DOHH2 (cell line): ENCODE results near the gene AMOT.

Experiments used
- H3F3A ChIP-seq: fragments of 200-600 bp; sonication (generic), shearing (Covaris generic); 2 replicates; pipeline ENCODE4 v1.6.0; 2016; ENCODE audit warnings: antibody characterized with exemption, mild to moderate bottlenecking; ENCODE audit not compliant: control insufficient read depth, insufficient read depth
- H3K27ac ChIP-seq: fragments of 200-600 bp; sonication (generic); 2 replicates; pipeline ENCODE4 v1.5.1; 2014; ENCODE audit warnings: low read depth, mild to moderate bottlenecking, low read length, moderate library complexity
- H3K27me3 ChIP-seq: fragments of 200-600 bp; sonication (generic); 2 replicates; pipeline ENCODE4 v1.6.1; 2014; ENCODE audit warnings: mild to moderate bottlenecking, low read length, mixed read lengths; ENCODE audit not compliant: control insufficient read depth
- H3K36me3 ChIP-seq: fragments of 200-600 bp; sonication (generic); 2 replicates; pipeline ENCODE4 v1.6.1; 2014; ENCODE audit warnings: mild to moderate bottlenecking, low read length, moderate library complexity, mixed read lengths; ENCODE audit not compliant: control insufficient read depth
- H3K4me1 ChIP-seq: fragments of 200-600 bp; sonication (generic); 2 replicates; pipeline ENCODE4 v1.6.1; 2014; ENCODE audit warnings: mild to moderate bottlenecking, low read length, mixed read lengths; ENCODE audit not compliant: control insufficient read depth
- H3K4me2 ChIP-seq: fragments of 200-600 bp; sonication (generic); 2 replicates; pipeline ENCODE4 v1.6.0; 2014; ENCODE audit warnings: mild to moderate bottlenecking, low read length, moderate library complexity
- H3K4me3 ChIP-seq: fragments of 200-600 bp; sonication (generic); 2 replicates; pipeline ENCODE4 v1.5.1; 2014; ENCODE audit warnings: mild to moderate bottlenecking, low read length, mixed read lengths
- H3K79me2 ChIP-seq: fragments of 200-600 bp; sonication (generic); 2 replicates; pipeline ENCODE4 v1.6.1; 2014; ENCODE audit warnings: mild to moderate bottlenecking, low read length, mixed read lengths; ENCODE audit not compliant: control insufficient read depth
- H3K9me2 ChIP-seq: fragments of 200-600 bp; sonication (generic); replicated peaks from 2 replicates; pipeline ENCODE4 v1.6.1; 2014; ENCODE audit warnings: mild to moderate bottlenecking, low read length, mixed read lengths; ENCODE audit not compliant: control insufficient read depth
- H3K9me3 ChIP-seq: fragments of 200-600 bp; sonication (generic); 2 replicates; pipeline ENCODE4 v1.6.1; 2014; ENCODE audit warnings: antibody characterized with exemption, low read length, mixed read lengths; ENCODE audit not compliant: control insufficient read depth, insufficient read depth
- H4K20me1 ChIP-seq: fragments of 200-600 bp; sonication (generic); 2 replicates; pipeline ENCODE4 v1.6.0; 2014; ENCODE audit warnings: low read depth, mild to moderate bottlenecking, antibody characterized with exemption, low read length, moderate library complexity; ENCODE audit not compliant: control insufficient read depth, insufficient read depth
- EZH2phosphoT487 ChIP-seq: fragments of 200-600 bp; sonication (generic); IDR thresholded peaks from 2 replicates; pipeline ENCODE4 v1.6.1; 2017; ENCODE audit warnings: borderline replicate concordance, mild to moderate bottlenecking, antibody characterized with exemption, low read length, moderate library complexity, mixed read lengths
- TF ChIP-seq, protein P1 (sequence below): fragments of 200-600 bp; sonication (generic); IDR thresholded peaks from one replicate; pipeline ENCODE4 v1.5.1; 2014; ENCODE audit warnings: antibody characterized with exemption, mild to moderate bottlenecking, low read depth, low read length; ENCODE audit not compliant: poor library complexity, severe bottlenecking

Gene AMOT

DNA sequence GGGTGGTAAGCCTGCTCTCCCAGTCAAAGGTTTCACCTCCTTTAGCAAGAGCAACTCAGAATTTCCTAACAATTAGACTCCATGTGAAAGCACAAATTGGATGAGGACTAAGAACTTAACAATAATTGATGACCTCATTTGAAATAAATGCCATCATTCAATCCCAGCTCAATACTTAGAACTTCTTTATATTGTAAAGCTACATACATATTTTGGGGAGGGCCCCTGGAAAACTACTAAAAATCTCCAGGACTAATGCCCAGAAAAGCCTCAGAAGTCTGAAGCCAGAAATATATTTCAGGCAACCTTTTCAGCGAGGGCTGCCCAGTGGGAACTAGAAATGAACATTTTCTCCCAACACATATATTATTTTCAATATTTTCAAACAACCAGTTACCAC lies 38.1 kb downstream of the AMOT start:
- Histone ChIP-seq H3K27ac (no peak overlapping the region), H3K79me2 (no peaks in the 10 kb centered on the region), H3K9me2 (no peaks in the 10 kb centered on the region), H3K4me2 (no peak overlapping the region), H3K27me3 (no peaks in the 10 kb centered on the region), H3K4me3 (no peak overlapping the region), H3K36me3 (no peaks in the 10 kb centered on the region), H3K9me3 (no peaks in the 10 kb centered on the region), H3K4me1 (no peaks in the 10 kb centered on the region), H3F3A (no peaks in the 10 kb centered on the region), H4K20me1 (no peaks in the 10 kb centered on the region)
- no peak for TF ChIP-seq EZH2phosphoT487
- TF ChIP-seq, protein P1, sequence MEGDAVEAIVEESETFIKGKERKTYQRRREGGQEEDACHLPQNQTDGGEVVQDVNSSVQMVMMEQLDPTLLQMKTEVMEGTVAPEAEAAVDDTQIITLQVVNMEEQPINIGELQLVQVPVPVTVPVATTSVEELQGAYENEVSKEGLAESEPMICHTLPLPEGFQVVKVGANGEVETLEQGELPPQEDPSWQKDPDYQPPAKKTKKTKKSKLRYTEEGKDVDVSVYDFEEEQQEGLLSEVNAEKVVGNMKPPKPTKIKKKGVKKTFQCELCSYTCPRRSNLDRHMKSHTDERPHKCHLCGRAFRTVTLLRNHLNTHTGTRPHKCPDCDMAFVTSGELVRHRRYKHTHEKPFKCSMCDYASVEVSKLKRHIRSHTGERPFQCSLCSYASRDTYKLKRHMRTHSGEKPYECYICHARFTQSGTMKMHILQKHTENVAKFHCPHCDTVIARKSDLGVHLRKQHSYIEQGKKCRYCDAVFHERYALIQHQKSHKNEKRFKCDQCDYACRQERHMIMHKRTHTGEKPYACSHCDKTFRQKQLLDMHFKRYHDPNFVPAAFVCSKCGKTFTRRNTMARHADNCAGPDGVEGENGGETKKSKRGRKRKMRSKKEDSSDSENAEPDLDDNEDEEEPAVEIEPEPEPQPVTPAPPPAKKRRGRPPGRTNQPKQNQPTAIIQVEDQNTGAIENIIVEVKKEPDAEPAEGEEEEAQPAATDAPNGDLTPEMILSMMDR, result no peak

DNA sequence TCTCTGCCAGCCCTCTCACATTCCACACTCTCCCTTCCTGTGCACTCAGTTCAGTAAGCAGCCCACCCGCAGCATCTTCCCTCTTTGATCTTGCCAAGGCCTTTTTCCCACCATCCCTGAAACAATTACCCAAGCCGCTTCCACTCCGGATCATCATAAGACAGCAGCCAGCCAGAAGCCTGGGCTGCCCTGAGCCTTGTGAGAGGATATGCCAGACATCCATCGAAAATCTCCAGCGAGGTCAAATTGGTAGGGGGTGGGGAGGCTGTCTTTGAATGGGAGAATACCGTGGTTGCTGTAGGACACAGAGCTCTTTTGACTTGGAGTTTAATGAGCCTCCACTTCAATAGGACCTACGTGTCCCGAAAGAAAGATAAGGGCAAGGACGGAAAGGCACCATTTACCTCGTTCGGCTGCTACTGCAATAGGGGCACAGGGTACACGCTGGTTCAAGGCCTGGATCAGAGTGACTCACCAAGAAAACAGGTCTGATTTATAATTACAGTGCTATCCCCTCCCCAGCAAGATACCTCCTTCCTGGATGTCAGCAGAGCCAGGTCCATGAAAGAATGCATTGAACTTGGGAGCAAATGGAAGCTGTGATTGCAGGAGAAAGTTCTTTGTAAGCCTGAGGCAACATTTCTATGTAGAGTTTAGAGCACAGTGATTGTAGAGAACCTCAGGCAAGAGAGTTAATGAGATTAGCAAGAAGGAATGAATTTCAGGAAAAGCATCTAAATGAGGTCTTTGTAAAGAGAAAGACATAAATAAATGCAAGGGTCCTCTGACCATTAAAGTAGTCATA lies 39.5 kb downstream of the AMOT start:
- Histone ChIP-seq H3K27ac (no peak overlapping the region), H3K36me3 (no peaks in the 10 kb centered on the region), H3K9me3 (no peaks in the 10 kb centered on the region), H4K20me1 (no peaks in the 10 kb centered on the region), H3K4me1 (no peaks in the 10 kb centered on the region), H3K27me3 (no peaks in the 10 kb centered on the region), H3K9me2 (no peaks in the 10 kb centered on the region), H3K79me2 (no peaks in the 10 kb centered on the region), H3K4me3 (no peak overlapping the region), H3F3A (no peaks in the 10 kb centered on the region), H3K4me2 (no peak overlapping the region)
- TF ChIP-seq, protein P1, result no peak
- TF ChIP-seq EZH2phosphoT487, result no peak

DNA sequence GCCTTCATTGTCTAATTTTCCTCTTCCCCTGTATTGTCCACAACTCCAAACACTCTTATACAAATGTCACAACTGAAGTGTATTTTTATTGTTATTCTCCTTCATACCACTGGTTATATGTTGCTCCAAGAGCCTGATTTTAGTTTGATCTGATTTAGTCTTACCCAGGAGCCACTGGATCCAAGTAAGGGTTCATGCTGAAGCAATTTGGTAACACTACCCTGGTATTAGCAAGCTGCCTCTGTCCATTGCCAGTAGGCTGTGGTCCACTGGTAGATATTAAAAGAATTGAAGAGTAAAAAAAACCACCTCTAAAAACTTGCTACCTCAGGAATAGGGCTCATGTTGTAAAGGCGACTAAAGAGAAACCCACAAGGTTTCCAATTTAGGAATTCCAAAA lies 41.2 kb downstream of the AMOT start:
- Histone ChIP-seq H3K79me2 (no peaks in the 10 kb centered on the region), H3K9me3 (no peaks in the 10 kb centered on the region), H3K4me2 (no peak overlapping the region), H3K27me3 (no peaks in the 10 kb centered on the region), H3K4me3 (no peak overlapping the region), H4K20me1 (no peaks in the 10 kb centered on the region), H3K9me2 (no peaks in the 10 kb centered on the region), H3K27ac (no peak overlapping the region), H3F3A (no peaks in the 10 kb centered on the region), H3K4me1 (no peaks in the 10 kb centered on the region), H3K36me3 (no peaks in the 10 kb centered on the region)
- TF ChIP-seq, protein P1, result no peak
- no peak for TF ChIP-seq EZH2phosphoT487
